Activated T-cell treated with anti-CD3 and anti-CD28 coated beads, Interleukin-2, amount 50 U/mL, for 1 hour (primary cell): ENCODE results near the gene DGKZ.
"Not testable (repeated sequence)": the region's sequence is repeated elsewhere in the genome, so short reads cannot be mapped to it uniquely, and the experiment has no call there.

Source experiments
- DNase-seq: peaks from one replicate; pipeline ENCODE4 v3.0.0-alpha.2; 2020

The DGKZ gene

DNA sequence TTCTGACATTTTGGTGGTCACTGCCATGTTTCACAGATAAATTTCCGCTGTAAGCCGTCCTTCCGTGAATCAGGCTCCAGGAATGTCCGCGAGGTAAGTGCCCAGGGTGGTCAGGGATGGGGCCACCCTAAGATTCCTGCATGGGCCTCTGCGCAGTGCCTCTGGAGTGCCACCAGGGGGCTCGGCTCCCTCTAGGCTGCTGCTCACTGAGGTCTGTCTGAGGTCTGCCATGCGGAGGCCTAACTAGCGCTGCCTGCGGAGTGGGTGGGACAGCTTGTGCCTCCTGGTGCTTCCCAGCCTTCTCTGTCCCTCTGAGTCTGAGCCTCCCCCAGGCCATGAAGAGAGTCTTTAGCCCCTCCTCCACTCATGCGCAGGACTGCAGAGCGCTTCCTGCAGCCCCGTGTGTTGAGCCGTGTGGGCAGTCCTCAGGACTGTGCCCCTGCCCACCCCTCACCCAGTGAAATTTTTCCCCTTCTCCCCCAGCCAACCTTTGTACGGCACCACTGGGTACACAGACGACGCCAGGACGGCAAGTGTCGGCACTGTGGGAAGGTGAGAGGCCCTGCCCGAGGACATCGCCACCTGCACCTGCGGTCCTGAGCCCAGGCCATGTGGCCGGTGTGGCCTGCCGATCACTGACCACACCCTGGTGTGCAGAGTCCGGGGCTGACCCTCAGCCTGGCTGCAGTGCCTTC, 22.3 kb downstream of the DGKZ start:
- peak; percentile 63 for DNase-seq

- no peak for DNase-seq
Observed at GRCh38 chr11:46370253-46370652, 23.0 kb downstream of the DGKZ start.

DNA sequence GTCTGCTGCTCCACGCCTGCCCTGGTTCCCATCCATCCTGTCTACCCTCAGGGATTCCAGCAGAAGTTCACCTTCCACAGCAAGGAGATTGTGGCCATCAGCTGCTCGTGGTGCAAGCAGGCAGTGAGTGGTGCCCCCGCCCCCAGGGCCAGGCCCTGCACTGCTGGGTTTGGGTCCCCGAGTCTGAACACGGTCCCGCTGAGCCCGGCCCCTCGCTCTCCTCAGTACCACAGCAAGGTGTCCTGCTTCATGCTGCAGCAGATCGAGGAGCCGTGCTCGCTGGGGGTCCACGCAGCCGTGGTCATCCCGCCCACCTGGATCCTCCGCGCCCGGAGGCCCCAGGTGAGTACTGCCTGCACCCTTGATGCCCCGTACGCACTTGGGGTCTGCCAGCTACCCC, 24.0 kb downstream of the DGKZ start:
- DNase-seq: not testable (repeated sequence)

- DNase-seq: no peak
Observed at GRCh38 chr11:46372086-46372485, 24.8 kb downstream of the DGKZ start.

DNA sequence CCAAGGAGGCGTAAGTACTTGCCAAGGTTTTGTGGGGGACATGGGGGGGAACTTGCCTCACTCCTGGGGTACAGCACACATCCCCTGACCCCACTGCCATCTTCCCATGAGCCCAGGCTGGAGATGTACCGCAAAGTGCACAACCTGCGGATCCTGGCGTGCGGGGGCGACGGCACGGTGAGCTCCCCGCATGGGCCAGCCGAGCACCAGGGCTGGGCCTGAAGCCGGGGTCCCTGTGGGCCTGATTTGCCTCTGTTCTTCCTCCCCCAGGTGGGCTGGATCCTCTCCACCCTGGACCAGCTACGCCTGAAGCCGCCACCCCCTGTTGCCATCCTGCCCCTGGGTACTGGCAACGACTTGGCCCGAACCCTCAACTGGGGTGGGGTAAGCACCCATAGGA, 25.2 kb downstream of the DGKZ start:
- not testable (repeated sequence) for DNase-seq

DNA sequence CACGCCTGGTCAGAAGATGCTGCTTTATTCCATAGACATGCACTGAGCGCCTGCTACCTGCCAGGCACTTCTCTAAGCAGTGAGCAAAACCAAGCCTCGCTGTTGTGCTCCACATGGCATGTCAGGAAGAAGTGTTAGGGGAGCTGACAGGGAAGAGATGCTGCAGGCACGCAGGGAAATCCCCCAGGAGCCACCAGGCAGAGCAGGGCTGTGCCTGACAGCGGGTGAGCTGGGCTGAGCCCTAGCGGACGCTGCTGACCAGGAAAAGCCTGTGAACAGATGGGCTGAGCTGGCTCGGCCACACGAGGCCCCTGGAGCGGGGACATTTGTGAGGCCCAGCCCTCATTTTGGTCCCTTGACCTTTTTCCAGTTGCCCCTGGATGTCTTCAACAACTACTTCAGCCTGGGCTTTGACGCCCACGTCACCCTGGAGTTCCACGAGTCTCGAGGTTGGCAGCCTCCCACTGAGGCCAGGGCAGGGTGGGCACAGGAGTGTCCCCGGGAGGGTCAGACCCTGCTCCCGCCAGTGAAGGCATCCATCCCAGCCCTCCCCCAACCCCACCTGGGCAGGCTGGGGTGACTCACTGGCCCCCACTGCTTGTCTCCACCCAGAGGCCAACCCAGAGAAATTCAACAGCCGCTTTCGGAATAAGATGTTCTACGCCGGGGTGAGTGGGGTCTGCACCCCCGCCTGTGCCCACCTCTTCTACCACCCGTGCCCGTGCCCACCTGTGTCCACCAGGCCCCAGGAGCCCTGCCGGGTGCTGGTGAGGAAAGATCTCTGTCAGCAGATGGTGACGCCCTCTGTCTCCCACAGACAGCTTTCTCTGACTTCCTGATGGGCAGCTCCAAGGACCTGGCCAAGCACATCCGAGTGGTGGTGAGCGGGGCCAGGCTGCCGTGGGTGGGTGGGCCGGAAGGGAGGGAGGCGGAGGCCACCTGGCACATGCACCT, 26.8 kb downstream of the DGKZ start:
- DNase-seq: no peak

- DNase-seq: no peak
Observed at GRCh38 chr11:46374815-46375214, 27.6 kb downstream of the DGKZ start.

GRCh38 chr11:46375392-46376101, 28.3 kb downstream of the DGKZ start:
- DNase-seq: no peak

DNA sequence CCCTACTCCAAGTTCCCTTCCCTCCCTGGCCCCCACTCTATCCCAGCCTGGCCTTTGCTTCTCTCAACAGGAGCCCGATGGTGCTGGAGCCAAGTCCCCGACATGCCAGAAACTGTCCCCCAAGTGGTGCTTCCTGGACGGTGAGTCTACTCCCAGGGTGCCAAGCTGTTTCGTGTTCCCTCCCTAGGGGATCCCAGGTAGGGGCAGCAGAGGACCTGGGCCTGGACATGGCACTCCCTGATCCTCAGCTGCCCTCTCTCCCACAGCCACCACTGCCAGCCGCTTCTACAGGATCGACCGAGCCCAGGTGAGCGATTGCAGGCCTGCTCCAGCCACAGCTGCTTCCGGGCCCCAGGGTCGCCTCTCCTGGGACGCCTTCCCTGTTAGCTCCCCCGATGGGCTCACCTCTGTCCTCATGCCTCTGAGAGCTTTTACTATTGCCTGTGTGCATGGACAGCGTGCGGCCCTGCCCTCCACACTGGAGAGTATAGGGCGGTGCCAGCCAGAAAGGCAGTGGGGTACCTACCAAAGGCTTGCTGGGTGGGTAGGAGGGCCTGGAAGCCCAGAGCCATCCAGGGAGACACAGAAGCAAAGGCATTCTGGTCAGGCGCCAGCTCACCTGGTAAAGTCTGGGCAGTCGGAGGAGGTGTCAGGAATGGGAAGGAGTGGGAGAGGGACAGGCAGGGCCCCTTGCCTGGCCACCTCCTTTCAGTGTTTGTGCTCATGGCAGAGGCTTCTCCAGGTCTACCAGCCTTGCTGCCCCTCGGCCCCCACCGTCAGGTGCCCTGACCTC, 29.2 kb downstream of the DGKZ start:
- no peak for DNase-seq

DNA sequence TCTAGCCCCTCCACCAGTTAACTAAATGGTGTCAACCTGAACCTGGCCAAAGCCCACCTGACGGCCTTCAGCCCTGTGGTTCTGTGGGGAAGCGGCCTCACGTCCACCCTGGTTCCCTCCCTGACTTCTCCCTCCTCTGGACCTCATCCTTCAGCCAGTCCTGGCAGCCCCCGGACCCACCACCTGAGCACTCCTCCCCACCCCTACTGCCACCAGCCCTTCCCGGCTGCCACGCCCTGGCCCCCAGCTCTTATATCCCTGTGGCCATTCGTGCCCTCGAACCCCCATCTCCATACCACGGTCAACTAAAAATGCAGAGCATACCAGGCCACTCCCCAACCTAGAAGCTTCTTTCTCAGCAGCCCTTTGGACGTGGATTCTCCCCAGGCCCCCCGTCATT, 30.0 kb downstream of the DGKZ start:
- no peak for DNase-seq

DNA sequence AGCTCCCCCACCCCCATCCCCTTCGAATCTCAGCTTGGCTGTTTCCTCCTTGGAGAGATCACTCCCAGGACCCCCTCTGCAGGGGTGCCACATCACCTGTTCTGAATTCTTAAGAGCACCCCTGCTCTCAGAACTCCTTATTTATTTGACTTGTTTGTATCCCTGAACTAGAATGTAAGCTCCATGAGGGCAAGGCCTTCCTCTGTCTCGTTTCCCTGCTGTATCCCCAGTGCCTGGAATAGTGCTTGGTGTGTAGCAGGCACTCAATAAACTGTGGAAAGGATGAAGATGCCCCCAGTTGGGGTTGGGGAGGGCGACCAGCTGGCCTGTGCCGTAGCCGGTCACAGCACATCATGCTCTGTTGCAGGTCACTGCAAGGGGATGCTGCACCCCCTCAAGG, 30.6 kb downstream of the DGKZ start:
- no peak for DNase-seq

GRCh38 chr11:46378296-46378695, 31.0 kb downstream of the DGKZ start:
- DNase-seq: no peak

- DNase-seq: no peak
Observed at GRCh38 chr11:46378811-46379481, 31.7 kb downstream of the DGKZ start.

DNA sequence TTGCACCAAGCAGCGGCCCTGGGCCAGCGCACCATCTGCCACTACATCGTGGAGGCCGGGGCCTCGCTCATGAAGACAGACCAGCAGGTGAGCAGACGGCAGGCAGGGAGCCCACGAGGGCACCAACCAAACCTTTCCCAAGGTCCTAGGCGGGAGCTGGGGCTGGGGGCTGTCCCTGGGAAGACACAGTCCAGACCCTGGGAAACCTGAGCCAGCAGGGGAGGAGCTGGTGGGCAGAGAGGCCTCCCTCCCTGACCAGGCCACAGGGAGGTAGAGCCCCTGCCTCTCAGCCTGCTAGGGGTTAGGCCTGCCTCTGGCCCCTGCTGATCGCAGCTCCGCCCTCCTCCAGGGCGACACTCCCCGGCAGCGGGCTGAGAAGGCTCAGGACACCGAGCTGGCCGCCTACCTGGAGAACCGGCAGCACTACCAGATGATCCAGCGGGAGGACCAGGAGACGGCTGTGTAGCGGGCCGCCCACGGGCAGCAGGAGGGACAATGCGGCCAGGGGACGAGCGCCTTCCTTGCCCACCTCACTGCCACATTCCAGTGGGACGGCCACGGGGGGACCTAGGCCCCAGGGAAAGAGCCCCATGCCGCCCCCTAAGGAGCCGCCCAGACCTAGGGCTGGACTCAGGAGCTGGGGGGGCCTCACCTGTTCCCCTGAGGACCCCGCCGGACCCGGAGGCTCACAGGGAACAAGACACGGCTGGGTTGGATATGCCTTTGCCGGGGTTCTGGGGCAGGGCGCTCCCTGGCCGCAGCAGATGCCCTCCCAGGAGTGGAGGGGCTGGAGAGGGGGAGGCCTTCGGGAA, 32.4 kb downstream of the DGKZ start:
- not testable (repeated sequence) for DNase-seq

- peak; percentile 53 for DNase-seq
Observed at GRCh38 chr11:46380340-46381047, 33.2 kb downstream of the DGKZ start.

DNA sequence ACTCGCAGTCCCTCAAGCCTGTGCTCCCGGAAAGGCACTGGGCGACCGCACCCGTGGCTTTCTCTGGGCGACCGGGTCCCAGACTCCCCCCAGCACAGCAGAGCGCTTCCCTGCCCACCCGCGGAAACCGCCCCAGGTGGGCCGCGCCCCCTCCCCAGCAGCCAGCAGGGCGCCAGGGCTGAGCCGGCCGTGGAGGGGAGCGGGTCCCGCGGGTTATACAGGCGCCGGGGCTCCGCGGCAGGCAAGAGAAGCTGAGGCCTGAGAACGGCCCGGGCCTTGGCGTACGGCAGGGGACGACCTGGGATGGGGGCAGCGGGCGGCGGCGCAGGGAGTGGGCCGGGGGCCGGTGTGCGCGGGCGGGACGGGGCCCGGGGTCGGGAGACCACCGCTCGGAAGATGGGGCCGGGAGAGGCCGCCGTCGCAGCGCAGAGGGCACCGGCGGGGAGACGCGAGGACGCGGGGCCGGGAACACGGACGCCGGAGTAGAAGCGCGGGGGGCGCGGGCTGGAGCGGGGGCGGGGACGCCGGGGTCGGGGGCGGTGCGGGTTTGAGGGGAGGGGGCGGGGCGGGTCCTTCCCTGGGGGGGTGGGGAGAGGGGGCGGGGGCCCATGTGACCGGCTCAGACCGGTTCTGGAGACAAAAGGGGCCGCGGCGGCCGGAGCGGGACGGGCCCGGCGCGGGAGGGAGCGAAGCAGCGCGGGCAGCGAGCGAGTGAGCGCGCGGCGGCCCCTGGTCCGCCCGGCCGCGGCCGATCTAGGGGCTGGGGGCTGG, 34.0 kb downstream of the DGKZ start, which contains the start of gene MDK:
MDK (plus strand) TSS at position 622 of the 771 bp plus-strand sequence. CDS start 389 bp downstream, outside the sequence.
- no peak for DNase-seq

- no peak for DNase-seq
Observed at GRCh38 chr11:46381819-46382645, 34.8 kb downstream of the DGKZ start.

DNA sequence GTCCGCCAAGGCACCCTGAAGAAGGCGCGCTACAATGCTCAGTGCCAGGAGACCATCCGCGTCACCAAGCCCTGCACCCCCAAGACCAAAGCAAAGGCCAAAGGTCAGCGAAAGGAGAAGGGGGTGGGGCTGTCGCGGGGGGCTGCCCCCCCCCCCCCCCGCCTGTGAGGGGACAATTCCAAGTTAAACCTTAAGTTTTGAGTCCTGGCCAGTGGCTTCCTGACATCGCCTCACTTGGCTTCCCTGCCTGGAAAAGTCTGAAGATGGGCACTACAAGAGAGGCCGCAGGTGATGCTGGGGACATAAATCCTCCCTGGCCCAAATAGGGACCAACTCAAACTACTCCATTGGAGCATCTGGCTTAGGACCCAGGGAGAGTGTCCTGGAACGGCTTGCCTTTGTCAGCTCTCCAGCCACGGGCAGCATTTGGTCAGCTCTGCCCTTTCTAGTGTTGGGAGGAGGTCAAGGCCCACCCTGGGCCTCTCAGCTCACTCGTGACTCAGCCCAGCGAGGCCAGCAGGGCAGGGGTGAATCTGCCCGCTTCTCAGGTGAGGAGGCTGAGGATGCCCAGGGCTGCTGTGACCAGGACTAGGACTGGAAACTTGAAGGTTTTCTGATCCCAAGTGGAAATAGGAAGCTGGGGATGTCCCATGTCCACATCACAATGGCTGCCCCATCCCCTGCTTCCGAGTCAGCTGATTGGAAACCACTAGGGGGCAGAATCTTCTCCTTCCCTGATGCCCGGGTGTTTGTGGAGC, 35.6 kb downstream of the DGKZ start:
- no peak for DNase-seq
